K562 (cell line): ENCODE data around the gene SCAP. TPM values are rescaled to one million over a fixed set of nuclear protein-coding genes. Genes with fewer than 3 reads are reported as not detected.

ENCODE experiments used
- ELF1 ChIP-seq: fragments of 200-800 bp; sonication (Bioruptor generic); IDR thresholded peaks from 2 replicates; pipeline ENCODE4 v1.6.1; 2016; ENCODE audit warnings: missing genetic modification characterization, missing compliant biosample characterization
- NCOA1 ChIP-seq: fragments of 450-650 bp; IDR thresholded peaks from 2 replicates; pipeline ENCODE4 v1.6.1; 2016; ENCODE audit warnings: low read depth
- NELFE ChIP-seq: IDR thresholded peaks from 2 replicates; pipeline ENCODE4 v1.6.1; 2011; ENCODE audit warnings: mild to moderate bottlenecking; ENCODE audit not compliant: insufficient read depth, insufficient read length
- PTBP1 ChIP-seq: fragments of 200-400 bp; formaldehyde crosslinking; IDR thresholded peaks from 2 replicates; pipeline ENCODE4 v1.6.1; 2017; ENCODE audit warnings: low read depth, low read length
- ZNF77 ChIP-seq: fragments of 250-450 bp; sonication (Bioruptor Pico); IDR thresholded peaks from 2 replicates; pipeline ENCODE4 v1.5.0; 2020
- polyA plus RNA-seq, 8 experiments: library from polyadenylated mRNA; depleted of rRNA in 4 of 8; stranded (reverse) in 5 of 8; unstranded in 3 of 8; fragments of >200 nt; fragmentation: Nextera tagmentation in 2 of 8; fragmentation: Illumina TruSeq in 1 of 8; extraction: Ambion mirVana in 2 of 8; extraction: Trizol in 1 of 8; gene quantifications; 2 replicates each; pipeline versions ENCODE4 v1.2.1 to v1.2.3, GENCODE V29; 2011 to 2014; ENCODE audit warnings: inconsistent platforms in 1 of 8, missing spikeins in 1 of 8
- total RNA-seq, 7 experiments: library from RNA; depleted of rRNA in 6 of 7; stranded (reverse); fragments of >200 nt in 6 of 7; fragmentation: Illumina TruSeq in 2 of 7; extraction: Trizol in 2 of 7; gene quantifications; 2 replicates each; pipeline versions ENCODE4 v1.2.1 to v1.2.3, GENCODE V29; 2011 to 2021; ENCODE audit warnings: low replicate concordance in 1 of 7
- TF ChIP-seq, protein P1 (sequence below): sonication (generic); formaldehyde crosslinking; IDR thresholded peaks from 2 replicates; pipeline ENCODE4 v1.8.1; 2023; ENCODE audit warnings: mild to moderate bottlenecking, missing genetic modification reagents
- TF ChIP-seq, protein P2 (sequence below): fragments of 450-650 bp; IDR thresholded peaks from 2 replicates; pipeline ENCODE4 v1.6.1; 2016; ENCODE audit warnings: antibody characterized with exemption
- TF ChIP-seq, protein P3 (sequence below): IDR thresholded peaks from 2 replicates; pipeline ENCODE4 v1.6.1; 2016; ENCODE audit warnings: missing genetic modification characterization, missing compliant biosample characterization
- TF ChIP-seq, protein P4 (sequence below), 2 experiments: fragments of 200-800 bp in 1 of 2; sonication (Bioruptor generic) in 1 of 2; sonication (generic) in 1 of 2; formaldehyde crosslinking in 1 of 2; IDR thresholded peaks in 1 of 2; conservative IDR thresholded peaks in 1 of 2; 2 replicates each; pipeline versions ENCODE4 v1.5.0 to v1.6.1; 2016 to 2020; ENCODE audit warnings: missing compliant biosample characterization in 1 of 2, missing genetic modification characterization in 1 of 2, missing genetic modification reagents in 1 of 2
- TF ChIP-seq, protein P5 (sequence below), 2 experiments: fragments of 150-350 bp in 1 of 2; IDR thresholded peaks; 2 replicates each; pipeline ENCODE4 v1.6.1; 2012 to 2016; ENCODE audit warnings: low read depth in 2 of 2, low read length in 2 of 2, mild to moderate bottlenecking in 1 of 2, moderate library complexity in 1 of 2
- TF ChIP-seq, protein P6 (sequence below): fragments of 450-650 bp; conservative IDR thresholded peaks from 2 replicates; pipeline ENCODE4 v1.6.1; 2016; ENCODE audit warnings: missing genetic modification characterization, low read depth, mild to moderate bottlenecking, control low read depth, missing compliant biosample characterization

Gene SCAP
- total and polyA plus RNA-seq, 9 of the 15 experiments (the other 6 are each of a cell fraction or from before 2014, with no cell fraction given): 2.6 to 104 (median 37.8) TPM

DNA sequence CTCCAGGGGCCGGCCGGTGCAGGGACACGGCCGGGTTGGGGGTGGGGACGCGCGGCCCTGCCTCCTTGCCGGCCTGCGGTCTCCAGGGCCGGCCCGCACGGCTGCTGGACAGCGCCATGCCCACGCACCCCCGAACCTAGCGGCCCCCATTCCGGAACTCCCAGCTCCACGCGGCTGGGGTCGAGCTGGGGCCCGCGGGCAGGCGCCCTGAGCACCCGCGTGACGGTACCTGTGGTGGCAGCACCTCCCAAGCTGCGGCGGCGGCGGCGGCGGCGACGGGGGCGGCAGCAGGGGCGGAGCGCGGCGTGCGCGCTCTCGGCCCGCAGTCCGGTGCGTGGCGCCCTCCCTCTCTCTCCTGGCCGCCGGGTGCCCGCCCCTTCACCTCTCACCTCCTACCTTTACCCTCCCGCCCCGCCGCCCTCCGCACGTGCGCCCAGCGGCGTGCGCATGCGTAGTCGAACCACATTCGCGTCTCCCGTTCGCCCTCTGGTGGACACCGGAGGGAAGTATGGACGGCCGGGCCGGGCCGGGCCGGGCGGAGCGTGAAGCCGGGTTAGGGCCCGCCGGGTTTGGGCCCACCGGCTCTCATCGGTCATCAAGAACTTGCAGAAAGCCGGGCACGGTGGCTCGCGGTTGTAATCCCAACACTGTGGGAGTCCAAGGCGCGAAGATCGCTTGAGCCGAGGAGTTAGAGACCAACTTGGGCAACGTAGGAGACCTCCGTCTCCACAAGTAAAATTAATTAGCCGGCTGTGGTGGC, at the start of gene SCAP (continued):
- TF ChIP-seq, protein P1, sequence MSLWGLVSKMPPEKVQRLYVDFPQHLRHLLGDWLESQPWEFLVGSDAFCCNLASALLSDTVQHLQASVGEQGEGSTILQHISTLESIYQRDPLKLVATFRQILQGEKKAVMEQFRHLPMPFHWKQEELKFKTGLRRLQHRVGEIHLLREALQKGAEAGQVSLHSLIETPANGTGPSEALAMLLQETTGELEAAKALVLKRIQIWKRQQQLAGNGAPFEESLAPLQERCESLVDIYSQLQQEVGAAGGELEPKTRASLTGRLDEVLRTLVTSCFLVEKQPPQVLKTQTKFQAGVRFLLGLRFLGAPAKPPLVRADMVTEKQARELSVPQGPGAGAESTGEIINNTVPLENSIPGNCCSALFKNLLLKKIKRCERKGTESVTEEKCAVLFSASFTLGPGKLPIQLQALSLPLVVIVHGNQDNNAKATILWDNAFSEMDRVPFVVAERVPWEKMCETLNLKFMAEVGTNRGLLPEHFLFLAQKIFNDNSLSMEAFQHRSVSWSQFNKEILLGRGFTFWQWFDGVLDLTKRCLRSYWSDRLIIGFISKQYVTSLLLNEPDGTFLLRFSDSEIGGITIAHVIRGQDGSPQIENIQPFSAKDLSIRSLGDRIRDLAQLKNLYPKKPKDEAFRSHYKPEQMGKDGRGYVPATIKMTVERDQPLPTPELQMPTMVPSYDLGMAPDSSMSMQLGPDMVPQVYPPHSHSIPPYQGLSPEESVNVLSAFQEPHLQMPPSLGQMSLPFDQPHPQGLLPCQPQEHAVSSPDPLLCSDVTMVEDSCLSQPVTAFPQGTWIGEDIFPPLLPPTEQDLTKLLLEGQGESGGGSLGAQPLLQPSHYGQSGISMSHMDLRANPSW (CRISPR knock-in tag): peak; percentile 80; the same call in 1 of the 2 replicates
- 0 out of 2 replicates have a peak, but pooled peaks have one; percentile 28 for TF ChIP-seq PTBP1
- TF ChIP-seq, protein P2, sequence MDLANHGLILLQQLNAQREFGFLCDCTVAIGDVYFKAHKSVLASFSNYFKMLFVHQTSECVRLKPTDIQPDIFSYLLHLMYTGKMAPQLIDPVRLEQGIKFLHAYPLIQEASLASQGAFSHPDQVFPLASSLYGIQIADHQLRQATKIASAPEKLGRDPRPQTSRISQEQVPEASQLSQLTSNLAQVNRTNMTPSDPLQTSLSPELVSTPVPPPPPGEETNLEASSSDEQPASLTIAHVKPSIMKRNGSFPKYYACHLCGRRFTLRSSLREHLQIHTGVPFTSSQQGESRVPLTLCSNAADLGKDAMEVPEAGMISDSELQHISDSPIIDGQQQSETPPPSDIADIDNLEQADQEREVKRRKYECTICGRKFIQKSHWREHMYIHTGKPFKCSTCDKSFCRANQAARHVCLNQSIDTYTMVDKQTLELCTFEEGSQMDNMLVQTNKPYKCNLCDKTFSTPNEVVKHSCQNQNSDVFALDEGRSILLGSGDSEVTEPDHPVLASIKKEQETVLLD: peak; percentile 98
- no peak for TF ChIP-seq ZNF77 (CRISPR knock-in tag)
- TF ChIP-seq, protein P3, sequence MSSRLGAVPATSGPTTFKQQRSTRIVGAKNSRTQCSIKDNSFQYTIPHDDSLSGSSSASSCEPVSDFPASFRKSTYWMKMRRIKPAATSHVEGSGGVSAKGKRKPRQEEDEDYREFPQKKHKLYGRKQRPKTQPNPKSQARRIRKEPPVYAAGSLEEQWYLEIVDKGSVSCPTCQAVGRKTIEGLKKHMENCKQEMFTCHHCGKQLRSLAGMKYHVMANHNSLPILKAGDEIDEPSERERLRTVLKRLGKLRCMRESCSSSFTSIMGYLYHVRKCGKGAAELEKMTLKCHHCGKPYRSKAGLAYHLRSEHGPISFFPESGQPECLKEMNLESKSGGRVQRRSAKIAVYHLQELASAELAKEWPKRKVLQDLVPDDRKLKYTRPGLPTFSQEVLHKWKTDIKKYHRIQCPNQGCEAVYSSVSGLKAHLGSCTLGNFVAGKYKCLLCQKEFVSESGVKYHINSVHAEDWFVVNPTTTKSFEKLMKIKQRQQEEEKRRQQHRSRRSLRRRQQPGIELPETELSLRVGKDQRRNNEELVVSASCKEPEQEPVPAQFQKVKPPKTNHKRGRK (tag): no peak
- TF ChIP-seq, protein P4, sequence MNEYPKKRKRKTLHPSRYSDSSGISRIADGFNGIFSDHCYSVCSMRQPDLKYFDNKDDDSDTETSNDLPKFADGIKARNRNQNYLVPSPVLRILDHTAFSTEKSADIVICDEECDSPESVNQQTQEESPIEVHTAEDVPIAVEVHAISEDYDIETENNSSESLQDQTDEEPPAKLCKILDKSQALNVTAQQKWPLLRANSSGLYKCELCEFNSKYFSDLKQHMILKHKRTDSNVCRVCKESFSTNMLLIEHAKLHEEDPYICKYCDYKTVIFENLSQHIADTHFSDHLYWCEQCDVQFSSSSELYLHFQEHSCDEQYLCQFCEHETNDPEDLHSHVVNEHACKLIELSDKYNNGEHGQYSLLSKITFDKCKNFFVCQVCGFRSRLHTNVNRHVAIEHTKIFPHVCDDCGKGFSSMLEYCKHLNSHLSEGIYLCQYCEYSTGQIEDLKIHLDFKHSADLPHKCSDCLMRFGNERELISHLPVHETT (CRISPR knock-in tag; conservative IDR thresholded peaks at IDR 0.05 in 1 of 2, IDR thresholded peaks at IDR 0.05 in 1 of 2): peak in 1 of 2 experiments; percentile 100; a peak in 2 of 4 replicates
- TF ChIP-seq, protein P5, sequence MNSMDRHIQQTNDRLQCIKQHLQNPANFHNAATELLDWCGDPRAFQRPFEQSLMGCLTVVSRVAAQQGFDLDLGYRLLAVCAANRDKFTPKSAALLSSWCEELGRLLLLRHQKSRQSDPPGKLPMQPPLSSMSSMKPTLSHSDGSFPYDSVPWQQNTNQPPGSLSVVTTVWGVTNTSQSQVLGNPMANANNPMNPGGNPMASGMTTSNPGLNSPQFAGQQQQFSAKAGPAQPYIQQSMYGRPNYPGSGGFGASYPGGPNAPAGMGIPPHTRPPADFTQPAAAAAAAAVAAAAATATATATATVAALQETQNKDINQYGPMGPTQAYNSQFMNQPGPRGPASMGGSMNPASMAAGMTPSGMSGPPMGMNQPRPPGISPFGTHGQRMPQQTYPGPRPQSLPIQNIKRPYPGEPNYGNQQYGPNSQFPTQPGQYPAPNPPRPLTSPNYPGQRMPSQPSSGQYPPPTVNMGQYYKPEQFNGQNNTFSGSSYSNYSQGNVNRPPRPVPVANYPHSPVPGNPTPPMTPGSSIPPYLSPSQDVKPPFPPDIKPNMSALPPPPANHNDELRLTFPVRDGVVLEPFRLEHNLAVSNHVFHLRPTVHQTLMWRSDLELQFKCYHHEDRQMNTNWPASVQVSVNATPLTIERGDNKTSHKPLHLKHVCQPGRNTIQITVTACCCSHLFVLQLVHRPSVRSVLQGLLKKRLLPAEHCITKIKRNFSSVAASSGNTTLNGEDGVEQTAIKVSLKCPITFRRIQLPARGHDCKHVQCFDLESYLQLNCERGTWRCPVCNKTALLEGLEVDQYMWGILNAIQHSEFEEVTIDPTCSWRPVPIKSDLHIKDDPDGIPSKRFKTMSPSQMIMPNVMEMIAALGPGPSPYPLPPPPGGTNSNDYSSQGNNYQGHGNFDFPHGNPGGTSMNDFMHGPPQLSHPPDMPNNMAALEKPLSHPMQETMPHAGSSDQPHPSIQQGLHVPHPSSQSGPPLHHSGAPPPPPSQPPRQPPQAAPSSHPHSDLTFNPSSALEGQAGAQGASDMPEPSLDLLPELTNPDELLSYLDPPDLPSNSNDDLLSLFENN (IDR thresholded peaks at IDR 0.05; ENCODE audit: low read depth in 2 of 2, low read length in 2 of 2): 0 out of 4 replicates have a peak, but pooled peaks have one; percentile 30 to 33
- no peak for TF ChIP-seq NELFE
- TF ChIP-seq, protein P6, sequence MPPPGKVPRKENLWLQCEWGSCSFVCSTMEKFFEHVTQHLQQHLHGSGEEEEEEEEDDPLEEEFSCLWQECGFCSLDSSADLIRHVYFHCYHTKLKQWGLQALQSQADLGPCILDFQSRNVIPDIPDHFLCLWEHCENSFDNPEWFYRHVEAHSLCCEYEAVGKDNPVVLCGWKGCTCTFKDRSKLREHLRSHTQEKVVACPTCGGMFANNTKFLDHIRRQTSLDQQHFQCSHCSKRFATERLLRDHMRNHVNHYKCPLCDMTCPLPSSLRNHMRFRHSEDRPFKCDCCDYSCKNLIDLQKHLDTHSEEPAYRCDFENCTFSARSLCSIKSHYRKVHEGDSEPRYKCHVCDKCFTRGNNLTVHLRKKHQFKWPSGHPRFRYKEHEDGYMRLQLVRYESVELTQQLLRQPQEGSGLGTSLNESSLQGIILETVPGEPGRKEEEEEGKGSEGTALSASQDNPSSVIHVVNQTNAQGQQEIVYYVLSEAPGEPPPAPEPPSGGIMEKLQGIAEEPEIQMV (tag): no peak
- no peak for TF ChIP-seq ELF1 (tag)
- TF ChIP-seq NCOA1: no peak; the same call in 1 of the 2 replicates
